K562 (cell line): Measurements from ENCODE around the gene AMBRA1. TPM values are rescaled to one million over a fixed set of nuclear protein-coding genes. Genes with fewer than 3 reads are reported as not detected.

Experiments used
- AFF1 ChIP-seq, 2 experiments: fragments of 450-650 bp; IDR thresholded peaks; 2 replicates each; pipeline ENCODE4 v1.6.1; 2018; ENCODE audit warnings: mild to moderate bottlenecking in 2 of 2, low read depth in 1 of 2; ENCODE audit not compliant: partially characterized antibody in 2 of 2
- DACH1 ChIP-seq: fragments of 450-650 bp; IDR thresholded peaks from 2 replicates; pipeline ENCODE4 v1.6.1; 2018; ENCODE audit not compliant: partially characterized antibody
- FIP1L1 ChIP-seq: fragments of 200-400 bp; formaldehyde crosslinking; IDR thresholded peaks from 2 replicates; pipeline ENCODE4 v1.6.1; 2018; ENCODE audit warnings: mild to moderate bottlenecking, low read depth, low read length; ENCODE audit not compliant: poor library complexity, severe bottlenecking
- FOSL1 ChIP-seq: fragments of 200-800 bp; sonication (Bioruptor generic); conservative IDR thresholded peaks from 2 replicates; pipeline ENCODE4 v1.6.1; 2016; ENCODE audit warnings: missing genetic modification characterization, missing compliant biosample characterization
- HOMEZ ChIP-seq: fragments of 250-450 bp; sonication (Bioruptor Pico); IDR thresholded peaks from 2 replicates; pipeline ENCODE4 v1.4.0; 2020; ENCODE audit warnings: mild to moderate bottlenecking, moderate library complexity
- HOXB6 ChIP-seq: fragments of 250-450 bp; sonication (Bioruptor Pico); IDR thresholded peaks from 2 replicates; pipeline ENCODE4 v1.5.1; 2022; ENCODE audit warnings: mild to moderate bottlenecking, borderline replicate concordance
- KDM4B ChIP-seq, 2 experiments: fragments of 450-650 bp in 1 of 2; sonication (generic) in 1 of 2; IDR thresholded peaks; 2 replicates each; pipeline ENCODE4 v1.6.1; 2016 to 2017; ENCODE audit warnings: borderline replicate concordance in 2 of 2, antibody characterized with exemption in 1 of 2, low read depth in 1 of 2, mild to moderate bottlenecking in 1 of 2
- NFRKB ChIP-seq: fragments of 450-650 bp; IDR thresholded peaks from 2 replicates; pipeline ENCODE4 v1.6.1; 2016; ENCODE audit warnings: low read depth
- THRB ChIP-seq: fragments of 450-650 bp; formaldehyde crosslinking; conservative IDR thresholded peaks from 2 replicates; pipeline ENCODE4 v1.4.0; 2022; ENCODE audit warnings: mild to moderate bottlenecking, missing genetic modification characterization
- ZNF398 ChIP-seq: fragments of 250-450 bp; sonication (Bioruptor Pico); IDR thresholded peaks from 2 replicates; pipeline ENCODE4 v1.8.0; 2021; ENCODE audit warnings: moderate library complexity, mild to moderate bottlenecking, inconsistent platforms
- polyA plus RNA-seq, 8 experiments: library from polyadenylated mRNA; depleted of rRNA in 4 of 8; stranded (reverse) in 5 of 8; unstranded in 3 of 8; fragments of >200 nt; fragmentation: Nextera tagmentation in 2 of 8; fragmentation: Illumina TruSeq in 1 of 8; extraction: Ambion mirVana in 2 of 8; extraction: Trizol in 1 of 8; gene quantifications; 2 replicates each; pipeline versions ENCODE4 v1.2.1 to v1.2.3, GENCODE V29; 2011 to 2014; ENCODE audit warnings: inconsistent platforms in 1 of 8, missing spikeins in 1 of 8
- total RNA-seq, 7 experiments: library from RNA; depleted of rRNA in 6 of 7; stranded (reverse); fragments of >200 nt in 6 of 7; fragmentation: Illumina TruSeq in 2 of 7; extraction: Trizol in 2 of 7; gene quantifications; 2 replicates each; pipeline versions ENCODE4 v1.2.1 to v1.2.3, GENCODE V29; 2011 to 2021; ENCODE audit warnings: low replicate concordance in 1 of 7
- TF ChIP-seq, protein P1 (sequence below): IDR thresholded peaks from 2 replicates; pipeline ENCODE4 v1.6.1; 2012; ENCODE audit warnings: low read depth, low read length, improper control_type of control experiment, borderline replicate concordance
- TF ChIP-seq, protein P2 (sequence below): sonication (generic); formaldehyde crosslinking; IDR thresholded peaks from 2 replicates; pipeline ENCODE4 v1.4.0; 2020; ENCODE audit warnings: mild to moderate bottlenecking, missing genetic modification reagents

AMBRA1 gene
- total and polyA plus RNA-seq, 9 of the 15 experiments (the other 6 are each of a cell fraction or from before 2014, with no cell fraction given), result 0.15 to 24.5 (median 13.0) TPM

GRCh38 chr11:46617134-46617971 lies 23.5 kb upstream of the AMBRA1 start, which contains the start of the genes ATG13 and HARBI1 (continued):
- TF ChIP-seq, protein P1, sequence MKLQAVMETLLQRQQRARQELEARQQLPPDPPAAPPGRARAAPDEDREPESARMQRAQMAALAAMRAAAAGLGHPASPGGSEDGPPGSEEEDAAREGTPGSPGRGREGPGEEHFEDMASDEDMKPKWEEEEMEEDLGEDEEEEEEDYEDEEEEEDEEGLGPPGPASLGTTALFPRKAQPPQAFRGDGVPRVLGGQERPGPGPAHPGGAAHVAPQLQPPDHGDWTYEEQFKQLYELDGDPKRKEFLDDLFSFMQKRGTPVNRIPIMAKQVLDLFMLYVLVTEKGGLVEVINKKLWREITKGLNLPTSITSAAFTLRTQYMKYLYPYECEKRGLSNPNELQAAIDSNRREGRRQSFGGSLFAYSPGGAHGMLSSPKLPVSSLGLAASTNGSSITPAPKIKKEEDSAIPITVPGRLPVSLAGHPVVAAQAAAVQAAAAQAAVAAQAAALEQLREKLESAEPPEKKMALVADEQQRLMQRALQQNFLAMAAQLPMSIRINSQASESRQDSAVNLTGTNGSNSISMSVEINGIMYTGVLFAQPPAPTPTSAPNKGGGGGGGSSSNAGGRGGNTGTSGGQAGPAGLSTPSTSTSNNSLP, result no peak
- TF ChIP-seq ZNF398 (CRISPR knock-in tag) (no peak), THRB (CRISPR knock-in tag) (no peak), NFRKB (peak; percentile 91; the same call in 1 of the 2 replicates), DACH1 (peak; percentile 8), FIP1L1 (peak; percentile 54), AFF1 (IDR thresholded peaks at IDR 0.05; ENCODE audit: low read depth in 1 of 2, partially characterized antibody in 2 of 2) (no peak), KDM4B (IDR thresholded peaks at IDR 0.05; ENCODE audit: borderline replicate concordance in 2 of 2, low read depth in 1 of 2) (no peak), FOSL1 (tag) (no peak), HOMEZ (CRISPR knock-in tag) (no peak), HOXB6 (CRISPR knock-in tag) (no peak)
- TF ChIP-seq, protein P2, sequence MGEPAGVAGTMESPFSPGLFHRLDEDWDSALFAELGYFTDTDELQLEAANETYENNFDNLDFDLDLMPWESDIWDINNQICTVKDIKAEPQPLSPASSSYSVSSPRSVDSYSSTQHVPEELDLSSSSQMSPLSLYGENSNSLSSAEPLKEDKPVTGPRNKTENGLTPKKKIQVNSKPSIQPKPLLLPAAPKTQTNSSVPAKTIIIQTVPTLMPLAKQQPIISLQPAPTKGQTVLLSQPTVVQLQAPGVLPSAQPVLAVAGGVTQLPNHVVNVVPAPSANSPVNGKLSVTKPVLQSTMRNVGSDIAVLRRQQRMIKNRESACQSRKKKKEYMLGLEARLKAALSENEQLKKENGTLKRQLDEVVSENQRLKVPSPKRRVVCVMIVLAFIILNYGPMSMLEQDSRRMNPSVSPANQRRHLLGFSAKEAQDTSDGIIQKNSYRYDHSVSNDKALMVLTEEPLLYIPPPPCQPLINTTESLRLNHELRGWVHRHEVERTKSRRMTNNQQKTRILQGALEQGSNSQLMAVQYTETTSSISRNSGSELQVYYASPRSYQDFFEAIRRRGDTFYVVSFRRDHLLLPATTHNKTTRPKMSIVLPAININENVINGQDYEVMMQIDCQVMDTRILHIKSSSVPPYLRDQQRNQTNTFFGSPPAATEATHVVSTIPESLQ (CRISPR knock-in tag), result 0 out of 2 replicates have a peak, but pooled peaks have one; percentile 23
